ENCODE results near the gene HAUS1.
"Not testable (repeated sequence)": the region's sequence is repeated elsewhere in the genome, so short reads cannot be mapped to it uniquely, and the experiment has no call there.

Gene HAUS1

GRCh38 chr18:46158499-46158898 lies 54.3 kb downstream of the HAUS1 start:
- no peak for DNase-seq

- DNase-seq = no peak
Measured at GRCh38 chr18:46160050-46160798, 56.0 kb downstream of the HAUS1 start.

DNA sequence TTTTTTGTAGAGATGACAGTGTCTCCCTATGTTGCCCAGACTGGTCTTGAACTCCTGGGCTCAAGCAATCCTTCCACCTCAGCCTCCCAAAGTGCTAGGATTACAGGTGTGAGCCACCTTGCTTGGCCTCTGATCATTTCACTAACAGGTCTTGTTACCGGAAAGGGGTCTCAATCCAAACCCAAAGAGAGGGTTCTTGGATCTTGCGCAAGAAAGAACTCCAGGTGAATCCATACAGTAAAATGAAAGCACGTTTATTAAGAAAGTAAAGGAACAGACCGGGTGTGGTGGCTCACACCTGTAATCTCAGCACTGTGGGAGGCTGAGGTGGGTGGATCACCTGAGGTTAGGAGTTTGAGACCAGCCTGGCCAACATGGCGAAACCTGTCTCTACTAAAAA lies 56.7 kb downstream of the HAUS1 start:
- DNase-seq = not testable (repeated sequence)

GRCh38 chr18:46161703-46162396 lies 57.7 kb downstream of the HAUS1 start:
- DNase-seq = no peak

- no peak for DNase-seq
Measured at GRCh38 chr18:46163091-46163490, 58.9 kb downstream of the HAUS1 start.

- DNase-seq = no peak
Measured at GRCh38 chr18:46163941-46164499, 59.8 kb downstream of the HAUS1 start.

- not testable (repeated sequence) for DNase-seq
Measured at GRCh38 chr18:46164502-46164901, 60.3 kb downstream of the HAUS1 start.

DNA sequence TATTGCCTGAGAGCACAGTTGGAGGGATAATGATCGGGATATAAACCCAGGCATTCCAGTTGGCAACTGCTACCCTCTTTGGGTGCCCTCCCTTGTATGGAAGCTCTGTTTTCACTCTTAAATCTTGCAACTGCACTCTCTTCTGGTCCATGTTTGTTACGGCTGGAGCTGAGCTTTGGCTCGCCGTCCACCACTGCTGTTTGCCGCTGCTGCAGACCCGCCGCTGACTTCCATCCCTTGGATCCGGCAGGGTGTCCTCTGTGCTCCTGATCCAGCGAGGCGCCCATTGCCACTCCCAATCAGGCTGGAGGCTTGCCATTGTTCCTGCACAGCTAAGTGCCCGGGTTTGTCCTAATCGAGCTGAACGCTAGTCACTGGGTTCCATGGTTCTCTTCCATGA lies 60.7 kb downstream of the HAUS1 start:
- DNase-seq = no peak

DNA sequence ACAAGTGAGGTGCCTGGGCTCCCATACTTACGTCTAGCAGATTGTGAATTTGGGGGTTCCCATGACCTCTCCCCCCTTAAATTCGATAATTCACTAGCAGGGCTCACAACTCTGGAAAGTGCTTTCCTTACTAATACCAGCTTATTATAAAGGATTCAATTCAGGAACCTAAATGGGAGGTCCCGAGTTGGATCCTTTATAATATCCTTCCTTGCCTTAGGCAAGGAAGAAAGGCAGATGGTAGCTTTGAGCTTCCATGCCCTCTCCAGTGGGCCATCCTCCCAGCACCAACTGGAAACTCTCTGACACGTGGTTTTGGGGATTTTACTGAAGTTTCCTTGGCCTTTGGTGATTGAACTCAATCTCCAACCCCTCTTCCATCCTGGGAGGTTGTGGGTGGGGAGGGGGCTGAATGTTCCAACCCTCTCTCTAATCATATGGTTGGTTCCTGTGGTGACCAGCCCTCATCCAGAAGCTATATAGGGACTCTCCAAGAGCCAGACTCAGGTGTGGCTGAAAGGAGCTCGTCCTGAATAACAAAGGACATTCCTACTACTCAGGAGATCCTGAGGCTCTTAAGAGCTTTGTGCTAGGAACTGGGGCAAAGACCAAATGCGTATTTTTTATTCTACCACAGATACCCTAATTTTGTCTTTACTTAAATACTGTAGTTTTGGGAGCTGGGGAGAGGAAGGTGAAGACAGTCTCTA lies 62.2 kb downstream of the HAUS1 start:
- DNase-seq = no peak

GRCh38 chr18:46167971-46168370 lies 63.8 kb downstream of the HAUS1 start:
- no peak for DNase-seq

DNA sequence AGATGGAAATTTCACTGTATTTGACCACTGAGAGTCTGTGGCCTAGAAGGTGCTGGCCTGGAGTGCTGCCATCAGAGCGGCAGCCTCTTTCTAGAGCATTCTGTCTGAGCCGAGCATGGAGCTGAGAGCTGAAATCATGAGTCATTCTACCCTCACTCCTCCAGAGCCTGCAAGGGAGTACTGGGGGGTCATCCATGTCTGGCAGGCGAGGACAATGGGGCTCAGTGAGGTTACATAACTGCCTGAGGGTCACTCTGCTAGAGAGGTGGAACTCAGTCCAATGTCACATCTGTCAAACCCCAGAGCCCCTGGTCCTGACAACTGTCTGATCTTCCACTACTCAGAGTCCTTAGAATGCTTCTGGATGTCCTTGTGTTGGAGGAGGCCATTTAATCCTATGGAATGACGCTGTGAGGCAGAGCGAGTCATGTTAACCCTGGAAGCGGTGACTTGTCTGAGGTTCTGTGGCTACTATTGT lies 65.3 kb downstream of the HAUS1 start:
- peak; percentile 81 for DNase-seq

DNA sequence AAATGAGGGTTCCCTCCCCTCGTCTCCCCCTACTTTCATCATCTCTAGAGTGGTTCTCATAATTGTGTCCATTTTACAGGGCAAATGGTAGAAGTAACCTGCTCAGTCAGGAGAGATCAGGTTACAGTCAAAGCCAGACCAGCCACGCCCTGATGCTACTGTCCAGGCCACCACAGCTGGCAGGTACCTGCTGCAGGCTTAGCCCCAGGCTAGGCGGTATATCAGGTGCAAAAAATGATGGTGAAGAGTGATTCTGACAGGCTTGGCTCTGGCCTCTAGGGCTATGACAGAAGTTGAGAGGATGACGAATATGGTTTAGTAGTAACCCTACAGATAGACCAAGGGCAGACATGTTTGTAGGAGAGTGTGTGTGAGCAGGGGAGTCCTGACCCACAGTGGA lies 67.1 kb downstream of the HAUS1 start:
- no peak for DNase-seq

DNA sequence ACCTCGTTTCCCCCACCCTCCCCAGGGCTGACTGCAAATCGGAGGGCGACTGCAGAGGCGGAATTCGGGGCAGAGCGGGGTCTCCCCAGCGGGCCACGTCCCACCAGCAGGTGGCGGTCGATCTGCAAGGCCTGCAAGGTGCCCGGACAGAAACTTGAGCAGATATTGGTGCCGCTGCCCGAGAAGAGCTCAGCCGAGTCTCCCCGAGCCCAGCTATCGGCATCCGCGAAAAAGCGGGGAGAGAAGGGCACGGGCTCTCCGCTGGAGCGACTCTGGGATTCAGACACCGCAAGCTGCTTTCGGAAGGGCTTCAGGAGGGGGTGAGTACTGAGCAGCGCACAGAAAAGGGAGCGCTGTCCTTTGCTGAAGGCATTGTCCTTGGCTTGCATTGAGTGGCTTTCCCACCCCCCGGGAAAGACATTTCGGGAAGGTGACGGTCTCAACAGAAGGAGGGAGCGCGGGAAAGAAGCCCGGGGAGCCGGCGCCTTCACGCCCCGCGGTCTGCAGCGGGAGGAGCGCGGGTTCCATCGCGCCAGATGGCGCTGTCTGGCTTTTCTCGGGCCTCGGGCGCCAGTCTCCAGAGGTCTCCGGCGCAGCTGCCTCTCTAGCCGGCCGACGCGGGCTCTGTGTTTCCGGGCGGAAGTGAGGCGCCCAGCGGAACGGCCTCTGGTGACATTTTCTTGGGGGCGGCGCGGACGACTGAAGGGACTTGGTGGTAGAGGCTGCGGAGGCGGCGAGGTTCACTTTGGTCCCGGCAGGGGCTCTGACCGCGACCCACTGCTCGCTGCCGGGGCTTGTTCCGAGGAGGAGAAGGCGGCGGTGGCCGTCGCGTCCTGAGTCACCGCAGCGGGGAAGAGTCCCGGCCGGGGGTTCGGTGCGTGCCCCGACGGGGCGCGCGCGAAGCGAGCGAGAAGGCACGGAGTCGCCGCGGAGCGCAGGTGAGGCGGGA lies 69.5 kb downstream of the HAUS1 start:
- DNase-seq = peak; percentile 92

DNA sequence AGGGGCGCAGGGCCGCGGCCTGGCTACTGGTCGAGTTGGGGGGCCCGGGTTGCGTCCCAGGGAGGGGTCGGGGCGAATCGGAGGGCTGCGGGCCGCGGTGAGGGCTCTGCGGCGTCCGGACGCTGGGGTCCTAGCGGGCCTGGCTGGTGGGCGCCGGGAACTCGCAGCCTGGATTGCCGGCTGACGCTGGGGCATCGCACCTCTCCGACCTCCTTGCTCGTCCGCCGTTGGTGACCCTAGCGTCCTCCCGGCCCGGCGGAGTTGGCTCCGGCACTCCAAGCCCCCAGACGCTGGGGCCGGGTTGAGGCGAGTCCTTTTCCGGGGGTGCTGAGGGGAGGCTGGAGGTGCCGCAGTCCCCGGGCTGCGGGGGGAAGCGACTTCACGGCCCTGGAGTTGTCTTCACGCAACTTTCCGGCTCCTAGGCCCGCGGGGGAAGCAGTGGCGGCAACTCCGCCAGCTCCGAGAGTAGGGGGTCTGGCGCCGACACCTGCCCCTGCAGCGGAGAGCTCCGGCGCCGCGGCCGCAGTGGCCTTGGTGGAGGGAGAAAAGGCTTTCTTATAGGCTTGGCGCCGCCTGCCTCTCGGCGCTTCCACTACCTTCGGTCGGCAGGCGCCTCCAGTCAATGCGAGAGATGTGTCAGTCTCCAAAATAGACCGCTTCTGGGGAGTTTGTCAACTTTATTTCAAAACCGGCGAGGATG lies 70.3 kb downstream of the HAUS1 start:
- DNase-seq = peak; percentile 36

GRCh38 chr18:46176001-46176400 lies 71.8 kb downstream of the HAUS1 start:
- DNase-seq = no peak
